GM21390 (cell line): ENCODE measurements around the gene ASZ1.

ENCODE experiments used
- ATAC-seq: cut with Tn5 transposase; IDR thresholded peaks from one replicate; pipeline ENCODE4 v1.9.1; 2021; ENCODE audit not compliant: unreplicated experiment

Gene ASZ1

DNA sequence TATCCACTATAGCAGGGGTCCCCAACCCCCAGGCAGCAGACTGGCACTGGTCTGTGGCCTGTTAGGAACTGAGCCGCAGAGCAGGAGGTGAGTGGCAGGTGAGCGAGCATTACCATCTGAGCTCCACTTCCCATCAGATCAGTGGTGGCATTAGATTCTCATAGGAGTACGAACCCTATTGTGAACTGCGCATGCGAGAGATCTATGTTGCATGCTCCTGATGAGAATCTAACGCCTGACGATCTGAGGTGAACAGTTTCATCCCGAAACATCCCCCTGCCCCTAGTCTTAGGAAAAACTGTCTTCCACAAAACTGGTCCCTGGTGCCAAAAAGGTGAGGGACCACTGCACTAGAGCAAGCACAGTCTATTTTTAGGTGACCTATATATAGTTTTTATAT, 23.6 kb downstream of the ASZ1 start:
- no peak for ATAC-seq

DNA sequence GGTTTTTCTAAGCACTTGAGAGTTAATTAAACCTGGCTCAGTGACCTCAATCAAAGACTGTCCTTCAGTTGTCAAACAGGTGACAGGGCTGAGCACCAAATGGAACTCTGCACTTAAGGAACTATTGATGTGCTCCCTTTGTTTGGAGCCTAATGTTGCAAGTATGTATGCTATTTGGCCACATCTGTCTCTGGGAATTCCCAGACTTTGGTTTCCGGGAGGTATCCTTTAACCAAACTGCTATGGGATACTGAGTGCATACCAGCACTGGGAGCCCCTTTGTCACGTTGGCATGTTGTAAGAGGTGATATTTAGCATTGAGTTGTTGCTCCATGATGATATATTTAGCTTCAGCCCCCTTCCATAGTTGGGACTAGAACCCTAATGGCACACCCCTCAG, 25.2 kb downstream of the ASZ1 start:
- no peak for ATAC-seq

DNA sequence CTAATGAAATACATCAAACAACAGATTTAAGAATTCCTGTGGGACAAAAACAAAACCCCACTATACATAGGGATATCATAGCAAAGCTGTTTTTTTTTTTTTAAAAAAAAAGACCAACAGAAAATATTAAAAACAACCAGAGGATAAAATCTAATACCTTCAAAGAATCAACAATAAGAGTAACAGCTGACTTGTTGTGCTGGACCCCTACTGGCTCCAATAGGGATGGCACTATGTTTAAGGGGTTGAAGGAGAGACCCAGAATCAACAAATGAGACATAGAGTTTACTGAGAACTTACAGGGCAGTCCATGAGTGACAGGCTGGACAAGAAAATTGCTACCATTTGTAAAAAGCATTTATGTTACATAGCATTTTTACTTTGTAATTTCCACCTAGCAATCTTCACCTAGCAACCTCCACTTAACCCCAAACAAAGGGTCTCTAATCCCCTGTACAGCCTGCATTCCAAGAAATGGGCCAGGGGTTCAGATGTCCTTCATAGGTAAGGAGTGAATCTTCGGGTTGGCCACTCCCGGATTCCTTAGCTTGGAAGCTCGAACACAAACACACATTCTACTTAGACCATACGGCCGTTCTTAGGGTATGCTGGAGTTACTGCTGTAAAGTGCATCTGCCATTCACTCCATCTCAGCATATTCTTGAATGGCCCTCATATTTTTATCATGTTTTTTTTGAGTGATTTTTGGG, 25.8 kb downstream of the ASZ1 start:
- ATAC-seq, result peak; percentile 59

DNA sequence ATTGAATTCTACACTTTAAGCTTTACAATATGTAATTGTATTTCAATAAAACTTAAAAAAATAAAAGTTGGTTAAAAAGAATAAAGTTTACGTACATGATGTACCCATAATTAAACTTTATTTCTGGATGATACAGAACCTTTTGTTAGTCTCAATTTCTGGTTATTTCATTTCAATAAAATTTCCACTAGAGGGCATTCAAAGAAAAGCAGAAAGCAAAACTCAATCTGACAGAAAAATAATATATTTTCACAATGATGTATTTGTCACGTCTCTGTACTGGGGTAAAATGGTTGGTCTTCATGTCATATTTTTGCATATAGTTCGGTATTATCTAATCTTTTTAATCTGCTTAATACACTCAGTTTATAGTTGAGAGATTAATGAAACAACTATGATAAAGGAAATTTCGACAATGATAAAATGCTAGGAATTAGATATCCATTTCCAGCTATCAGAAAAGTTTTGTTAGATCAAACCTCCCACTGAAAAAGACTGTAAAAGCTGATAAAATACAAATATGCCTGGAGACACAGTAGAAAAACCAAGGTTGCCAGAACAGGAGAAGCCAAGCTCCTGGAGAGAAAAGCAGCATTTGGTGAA, 27.4 kb downstream of the ASZ1 start:
- ATAC-seq, result no peak

DNA sequence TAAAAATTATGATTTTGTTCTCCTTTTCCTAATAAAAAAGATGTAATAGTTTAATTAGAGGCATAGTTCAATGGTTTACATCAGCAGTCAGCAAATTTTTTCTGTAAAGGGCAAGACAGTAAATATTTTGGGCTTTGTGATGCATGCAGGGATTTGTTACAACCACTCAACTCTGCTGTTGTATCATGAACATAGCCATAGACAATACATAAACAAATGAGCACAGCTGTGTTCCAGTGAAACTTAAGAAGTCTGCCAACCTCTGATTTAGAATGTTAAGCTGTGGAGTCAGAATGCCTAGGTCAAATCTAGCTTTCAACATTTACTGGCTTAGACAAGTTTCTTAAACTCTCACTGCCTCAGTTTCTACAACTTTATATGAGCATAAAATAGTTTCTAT, 31.6 kb downstream of the ASZ1 start:
- no peak for ATAC-seq

DNA sequence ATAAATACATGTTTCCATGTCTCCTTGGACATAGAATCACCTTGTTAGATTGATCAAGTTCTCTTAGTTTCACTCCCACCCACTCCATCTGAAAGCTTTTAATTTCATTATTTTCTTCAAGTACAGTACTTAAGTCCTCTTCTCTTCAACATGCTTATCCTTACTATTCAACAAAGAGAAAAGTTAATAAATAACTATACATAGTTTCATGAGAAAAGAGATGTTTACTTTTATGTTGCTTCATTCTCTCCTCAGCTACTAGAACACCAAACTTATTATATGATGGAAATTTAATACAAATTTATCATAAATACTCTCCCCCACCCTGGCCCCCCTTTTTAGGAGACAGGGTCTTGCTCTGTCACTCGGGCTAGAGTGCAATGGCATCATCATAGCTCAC, 33.5 kb downstream of the ASZ1 start:
- no peak for ATAC-seq

DNA sequence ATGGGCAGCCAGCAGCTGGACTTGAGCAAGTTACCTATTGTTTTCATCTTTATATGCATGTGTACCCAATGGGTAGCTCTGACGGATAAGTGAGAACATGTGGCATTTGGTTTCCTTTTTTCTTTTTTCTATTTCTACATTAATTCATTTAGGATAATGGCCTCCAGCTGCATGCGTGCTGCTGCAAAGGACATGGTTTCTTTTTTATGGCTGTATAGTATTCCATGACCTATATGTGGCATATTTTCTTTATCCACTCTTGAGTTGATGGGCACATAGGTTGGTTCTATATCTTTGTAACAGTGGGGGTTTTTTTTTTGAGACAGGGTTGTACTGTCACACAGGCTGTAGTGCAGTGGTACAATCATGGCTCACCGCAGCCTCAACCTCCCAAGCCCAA, 37.4 kb downstream of the ASZ1 start:
- ATAC-seq, result no peak

DNA sequence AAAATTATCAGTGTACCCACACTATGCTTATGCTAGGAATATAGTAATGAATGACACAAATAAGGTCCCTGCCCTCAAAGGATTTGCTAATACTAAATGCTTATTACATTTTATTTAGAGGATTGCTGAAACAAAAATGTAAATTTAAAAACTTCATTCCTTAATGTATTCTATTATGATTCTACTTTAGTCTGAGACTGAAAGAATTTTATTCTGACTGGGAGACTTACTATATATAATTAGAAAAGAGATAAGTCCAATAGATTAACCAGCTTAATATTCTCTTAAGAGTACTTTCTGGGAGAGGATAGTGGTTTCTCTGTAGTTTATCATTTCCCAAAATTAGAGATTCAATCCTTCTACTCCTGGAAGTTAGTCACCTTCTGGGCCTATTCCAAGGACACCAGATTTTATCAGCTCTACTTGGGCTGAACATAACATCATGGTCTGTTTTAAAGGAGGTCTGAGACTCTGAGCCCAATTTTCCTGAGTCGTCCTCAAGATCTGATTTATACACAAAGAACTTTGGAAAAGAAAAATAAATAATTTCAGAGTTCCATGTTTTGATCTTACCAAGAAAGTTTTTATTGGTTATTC, 41.1 kb downstream of the ASZ1 start:
- ATAC-seq, result no peak

DNA sequence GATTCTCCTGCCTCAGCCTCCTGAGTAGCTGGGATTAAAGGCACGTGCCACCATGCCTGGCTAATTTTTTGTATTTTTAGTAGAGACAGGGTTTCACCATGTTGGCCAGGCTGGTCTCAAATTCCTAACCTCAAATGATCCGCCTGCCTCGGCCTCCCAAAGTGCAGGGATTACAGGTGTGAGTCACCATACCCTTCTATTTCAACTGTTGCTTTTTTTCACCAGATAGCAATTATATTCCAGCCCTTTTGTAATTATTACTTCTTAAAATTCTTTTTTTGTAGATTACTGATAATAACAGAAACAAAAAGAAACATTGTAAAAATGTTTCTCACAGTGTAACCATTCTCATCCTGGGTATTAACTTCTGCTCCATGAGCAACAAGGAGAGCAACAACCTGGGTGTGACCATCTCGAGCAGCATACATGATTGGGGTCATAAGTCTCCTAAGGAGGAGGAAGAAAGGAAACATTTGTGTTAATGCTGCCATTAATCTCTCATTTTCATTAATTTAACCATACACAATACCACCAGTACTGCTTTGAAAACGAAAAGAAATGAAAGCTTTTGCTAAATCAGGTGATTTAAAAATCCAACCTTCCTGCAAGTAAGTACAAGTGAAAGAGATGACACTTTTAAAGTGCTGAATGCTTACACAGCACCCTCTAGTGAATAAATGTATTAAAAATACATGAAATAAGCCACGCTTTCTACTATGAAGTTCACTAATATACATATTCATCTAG, 41.8 kb downstream of the ASZ1 start:
- peak; percentile 80 for ATAC-seq

DNA sequence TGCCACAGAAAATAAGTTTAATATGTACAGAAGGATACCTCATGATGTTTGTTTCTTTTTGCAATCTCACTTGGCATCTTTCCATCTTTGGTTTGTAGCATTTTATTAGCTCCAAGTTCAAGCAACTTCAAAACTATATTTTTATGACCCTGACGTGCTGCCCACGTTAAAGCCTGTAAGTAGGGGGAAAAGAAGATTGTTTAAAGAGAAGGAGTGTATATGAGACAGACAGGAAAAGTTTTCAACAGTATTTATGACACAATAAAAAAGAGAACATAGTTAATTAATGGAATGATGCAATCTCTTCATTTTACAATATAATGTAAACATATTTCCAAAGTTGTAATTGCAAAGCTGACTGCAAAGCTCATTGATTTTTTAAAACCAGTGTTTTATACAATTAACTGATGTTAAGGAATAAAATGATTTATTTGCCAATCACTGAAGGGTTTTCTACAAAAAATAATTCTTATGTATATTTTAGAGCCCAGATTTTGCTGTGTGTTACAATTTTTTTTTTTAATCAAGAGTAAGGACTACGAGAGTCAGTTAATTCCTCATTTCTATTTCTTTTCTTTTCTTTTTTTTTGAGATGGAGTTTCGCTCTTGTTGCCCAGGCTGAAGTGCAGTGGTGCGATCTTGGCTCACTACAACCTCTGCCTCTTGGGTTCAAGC, 42.5 kb downstream of the ASZ1 start:
- ATAC-seq, result no peak

DNA sequence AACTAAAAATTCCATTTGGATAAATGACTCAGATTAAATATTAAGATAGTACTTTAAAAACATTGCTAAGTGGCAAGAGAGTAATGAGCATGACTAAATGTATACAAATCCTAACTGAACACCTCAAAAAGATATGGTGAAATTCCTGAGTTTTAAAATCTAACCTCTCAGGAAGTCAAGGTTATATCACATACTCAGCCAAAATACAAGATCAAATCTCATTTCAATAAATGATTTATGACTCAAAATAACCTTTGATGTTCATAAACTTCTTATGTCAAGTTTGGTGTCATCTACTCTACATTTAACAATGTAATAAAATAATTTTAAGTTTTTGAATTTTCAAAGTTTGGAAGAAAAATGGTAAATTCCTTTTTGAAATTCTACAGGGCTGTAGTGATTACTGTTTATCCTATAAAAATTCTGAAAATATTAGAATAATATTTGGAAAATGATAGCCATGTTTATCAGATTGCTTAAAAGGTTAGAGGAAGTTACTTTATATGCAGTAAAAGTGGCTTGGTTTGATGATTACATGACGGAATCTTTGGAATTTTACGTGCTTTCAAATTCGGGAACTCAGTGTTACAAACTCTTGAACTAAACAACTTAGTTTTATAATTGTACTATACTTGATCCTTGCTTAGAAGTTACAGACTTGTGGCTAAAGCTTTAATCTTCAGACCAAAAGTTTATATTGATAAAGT, 43.7 kb downstream of the ASZ1 start:
- ATAC-seq, result no peak

DNA sequence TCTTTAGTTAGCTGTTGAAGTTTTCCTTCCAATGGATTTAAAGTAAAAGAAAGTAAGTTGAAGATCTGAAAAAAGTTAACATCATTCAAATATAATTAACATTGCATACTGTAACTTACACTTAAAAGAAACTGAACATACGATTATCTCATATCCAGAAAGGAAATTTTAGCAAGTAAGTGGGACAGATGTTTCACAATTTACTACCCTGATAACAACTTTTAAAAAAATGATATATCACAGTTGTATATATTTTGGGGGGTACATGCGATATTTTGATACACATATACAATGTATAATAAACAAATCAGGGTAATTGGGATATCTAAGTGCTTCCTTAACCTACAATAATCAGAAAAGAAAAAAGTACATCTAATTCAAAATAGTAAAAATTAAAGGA, 44.2 kb downstream of the ASZ1 start:
- no peak for ATAC-seq

DNA sequence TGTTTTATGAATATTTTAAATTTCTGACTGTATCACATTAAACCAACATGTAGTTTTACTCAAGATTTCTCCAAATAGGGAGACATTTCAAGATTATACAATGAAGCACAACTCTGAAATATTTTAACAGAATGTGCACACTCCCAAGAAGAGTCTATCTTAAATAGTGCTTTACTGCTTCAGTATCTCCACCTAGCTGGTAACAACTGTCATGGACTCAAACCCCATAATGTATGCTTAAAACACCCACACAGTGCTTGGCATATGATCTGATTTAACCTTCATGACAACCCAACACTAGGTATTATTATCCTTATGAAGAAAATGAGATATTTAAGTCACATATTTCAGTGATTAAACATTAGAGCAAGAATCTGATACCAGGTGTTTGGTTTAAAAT, 45.9 kb downstream of the ASZ1 start:
- no peak for ATAC-seq

DNA sequence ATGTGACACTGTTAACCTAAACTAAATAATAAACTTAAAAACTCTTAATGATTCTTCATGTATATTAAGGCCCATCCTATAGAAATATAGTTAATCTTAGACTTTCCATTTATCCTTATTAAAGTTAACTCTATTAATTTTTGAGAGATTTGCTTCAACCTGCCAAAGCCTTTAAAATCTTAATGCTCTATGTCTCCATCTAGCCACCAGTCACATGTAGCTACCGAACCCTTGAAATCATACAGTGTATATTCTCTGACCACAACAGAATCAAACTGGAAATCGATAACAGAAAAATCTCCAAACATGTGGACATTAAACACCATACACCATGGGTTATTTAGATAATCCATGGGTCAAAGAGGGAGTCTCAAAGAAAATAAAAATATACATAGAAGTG, 51.9 kb downstream of the ASZ1 start:
- ATAC-seq, result no peak

DNA sequence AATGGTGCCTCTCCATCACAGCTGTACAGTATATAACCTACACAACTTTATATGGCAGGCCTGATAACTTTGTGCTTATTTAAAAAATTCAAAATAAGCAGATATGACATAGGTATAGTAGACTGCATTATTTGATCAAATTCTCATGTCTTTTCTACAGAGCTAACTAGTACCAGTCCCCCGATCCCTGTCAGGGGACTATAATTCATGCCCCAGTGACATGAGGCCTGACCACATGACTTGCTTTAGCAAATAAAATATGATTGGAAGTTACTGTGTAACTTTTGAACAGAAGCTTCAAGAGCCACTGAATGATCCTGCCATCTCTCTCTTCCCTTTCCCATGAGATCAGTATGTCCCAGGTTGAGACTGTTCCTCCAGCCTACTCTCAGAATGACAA, 55.2 kb downstream of the ASZ1 start:
- ATAC-seq, result no peak

DNA sequence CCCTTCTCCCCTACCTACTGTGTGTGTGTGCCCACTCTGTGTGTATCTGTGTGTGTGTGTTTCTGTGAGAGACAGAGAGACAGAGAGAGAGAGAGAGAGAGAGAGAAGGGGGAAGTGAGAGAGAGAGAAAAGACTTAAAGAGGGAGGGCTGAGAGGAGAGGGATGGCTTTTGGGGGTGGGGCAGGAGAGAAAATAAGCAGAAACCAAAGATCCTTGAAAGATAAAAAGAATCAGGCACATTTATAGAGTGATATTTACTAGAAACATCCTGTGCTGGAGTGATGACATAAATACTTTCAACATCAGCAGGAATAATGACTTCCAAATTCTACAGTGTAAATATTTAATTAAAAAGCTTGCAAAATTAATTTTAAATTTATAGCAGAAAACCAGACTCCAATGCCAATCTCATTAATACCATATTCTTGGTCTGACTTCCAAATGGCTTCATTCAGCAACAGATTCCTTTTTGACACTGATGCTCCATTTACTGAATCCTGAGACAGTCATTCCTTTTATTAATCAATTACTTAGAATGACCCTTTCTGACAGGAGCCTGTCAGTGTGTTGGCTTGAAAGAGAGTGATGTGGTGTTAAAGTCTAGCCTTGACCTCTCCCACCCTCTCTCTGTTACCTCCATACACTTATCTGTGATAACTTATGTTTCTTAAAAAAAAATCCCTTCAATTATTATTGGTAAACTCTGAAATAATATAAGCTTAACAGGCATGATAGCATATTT, 62.8 kb downstream of the ASZ1 start:
- ATAC-seq, result no peak

DNA sequence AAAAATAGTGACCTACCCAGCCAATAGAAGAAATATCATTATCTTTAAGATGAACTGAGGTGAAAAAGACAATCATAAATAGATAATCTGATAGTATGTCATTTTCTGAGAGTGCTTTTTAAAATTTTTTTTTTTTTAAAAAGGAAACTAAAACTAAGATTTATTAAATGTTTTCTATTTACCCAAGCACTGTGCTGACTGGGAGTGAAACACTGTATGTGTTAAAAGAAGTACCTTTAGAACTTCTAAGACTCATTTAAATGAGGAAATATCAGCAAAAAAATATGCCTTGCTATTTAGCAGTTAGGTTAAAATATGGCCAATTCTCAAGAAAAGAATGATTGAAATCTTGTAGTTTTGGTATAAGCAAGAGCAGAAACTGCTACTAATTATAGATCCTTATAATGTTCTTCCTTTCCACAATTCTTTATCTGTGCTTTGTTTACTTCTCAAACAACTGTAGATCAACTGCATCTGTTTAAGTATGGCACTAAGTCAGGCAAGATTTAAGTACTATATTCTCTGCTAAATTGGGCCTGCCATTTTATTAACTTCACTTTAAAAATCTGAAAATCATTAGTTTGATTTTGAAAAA, 64.9 kb downstream of the ASZ1 start:
- ATAC-seq, result no peak

DNA sequence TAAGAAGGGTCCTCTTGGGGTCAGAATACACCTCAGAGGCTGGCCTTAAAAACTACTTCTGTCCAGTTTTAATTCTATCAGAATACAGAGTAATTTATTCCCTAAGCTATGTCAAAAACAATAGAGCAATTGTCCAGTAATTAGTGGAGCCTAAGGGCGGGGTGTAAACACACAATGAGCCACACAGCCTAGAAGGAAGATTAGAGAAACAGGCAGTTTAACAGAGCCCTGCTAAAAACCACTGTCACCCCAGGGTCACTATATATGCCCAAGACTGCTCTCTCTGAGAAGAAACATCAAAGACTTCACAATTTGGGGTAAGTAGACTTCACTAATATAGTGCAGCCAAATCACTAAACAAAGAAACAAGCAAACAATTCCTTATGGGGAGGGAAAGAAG, 77.3 kb downstream of the ASZ1 start:
- no peak for ATAC-seq

DNA sequence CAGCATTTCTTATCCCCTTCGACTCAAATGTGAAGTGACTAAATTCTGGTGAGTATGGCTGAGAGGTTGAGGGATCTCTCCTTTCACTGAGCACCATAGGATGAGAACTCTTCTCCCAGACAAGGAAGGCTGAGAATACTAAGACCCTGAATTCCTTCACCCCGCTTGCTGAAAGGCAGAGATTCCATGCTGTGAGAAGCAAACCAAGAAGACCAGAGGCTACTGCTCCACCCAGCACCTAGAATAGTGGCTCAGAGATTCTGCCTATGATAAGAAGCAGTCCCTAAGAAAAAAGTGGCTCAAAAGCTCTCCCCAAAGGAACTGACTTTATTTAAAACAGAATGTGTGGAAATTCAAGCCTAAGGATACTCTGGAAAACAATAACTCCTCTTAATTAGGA, 77.7 kb downstream of the ASZ1 start:
- no peak for ATAC-seq
